ENCODE measurements around the gene STK11IP.

Gene STK11IP

DNA sequence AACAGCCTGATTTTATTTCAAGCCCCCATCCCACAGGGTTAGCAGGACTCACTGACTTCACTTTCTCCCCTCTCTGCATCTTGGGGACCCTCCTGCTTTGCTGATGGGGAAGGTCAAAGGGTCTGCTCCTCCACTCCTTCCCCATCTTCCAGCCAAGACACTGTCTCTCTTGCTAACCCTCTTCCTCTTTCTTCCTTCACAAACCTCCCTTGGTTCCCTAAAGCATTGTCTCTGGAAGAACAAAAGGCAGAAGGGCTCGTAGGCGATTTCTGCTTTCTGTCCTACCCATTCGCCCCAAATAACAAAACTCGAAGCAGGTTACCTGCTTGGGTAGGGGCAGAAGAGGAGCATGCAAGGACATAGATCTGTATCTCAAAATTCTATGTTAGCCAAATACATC lies 24.3 kb downstream of the STK11IP start:
- no peak for DNase-seq

GRCh38 chr2:219622472-219622871 lies 24.8 kb downstream of the STK11IP start:
- no peak for DNase-seq

DNA sequence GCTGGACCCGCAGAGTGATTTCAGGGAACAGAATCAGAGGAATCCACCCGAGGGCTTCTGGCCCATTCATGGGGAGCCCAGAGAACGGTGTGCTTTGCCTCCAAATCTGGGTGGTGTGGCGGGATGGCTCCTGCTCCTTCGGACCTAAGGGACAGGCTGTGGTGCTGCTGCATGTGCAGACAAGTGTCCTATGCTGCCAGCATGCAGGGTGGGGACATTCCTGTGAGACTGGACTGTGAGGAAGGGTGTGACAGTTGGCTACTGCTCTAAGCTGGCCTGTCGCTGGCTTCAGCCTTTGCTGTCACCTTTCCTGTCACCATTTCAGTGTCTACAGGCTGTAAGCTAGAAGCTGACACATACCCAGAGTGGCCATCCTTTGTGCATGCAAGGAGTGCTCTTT lies 26.9 kb downstream of the STK11IP start:
- no peak for DNase-seq

DNA sequence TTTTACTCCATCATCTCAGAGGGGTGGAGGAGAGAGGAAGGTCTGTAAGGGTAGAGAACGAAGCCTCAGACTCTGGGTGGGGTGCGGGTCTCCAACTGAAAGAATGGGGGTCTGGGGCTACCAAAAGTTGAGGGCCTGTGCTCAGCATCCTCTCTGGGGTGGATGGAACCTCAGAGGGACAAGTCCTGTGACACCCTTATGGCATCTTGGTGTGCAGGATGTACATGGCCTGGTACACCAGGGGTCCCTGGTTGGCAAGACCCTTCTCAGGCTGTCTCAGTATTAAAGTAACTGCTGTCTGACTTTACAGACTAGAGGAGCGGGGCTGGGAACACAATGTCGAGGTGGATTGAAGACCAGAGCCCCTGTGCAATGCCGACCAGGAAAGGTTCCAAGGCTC lies 27.5 kb downstream of the STK11IP start:
- no peak for DNase-seq

DNA sequence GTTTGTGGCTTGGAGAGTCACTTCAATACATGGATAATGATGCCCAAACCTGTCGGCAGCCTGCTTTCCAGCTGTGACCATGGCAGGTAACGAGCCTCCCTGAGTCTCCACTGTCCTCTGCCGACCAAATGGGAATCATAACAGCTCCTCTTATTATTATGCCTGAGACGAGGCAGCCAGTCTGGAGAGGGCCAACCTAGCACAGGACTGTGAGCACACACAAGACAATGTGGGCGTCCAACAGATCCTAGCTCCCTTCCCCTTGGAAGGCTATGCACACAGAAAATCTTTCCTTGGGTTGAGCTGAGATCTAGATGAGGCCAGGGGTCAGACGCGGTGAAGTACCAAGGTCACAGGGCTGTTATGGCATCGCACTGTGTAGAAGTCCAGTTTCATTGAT lies 28.9 kb downstream of the STK11IP start:
- no peak for DNase-seq

DNA sequence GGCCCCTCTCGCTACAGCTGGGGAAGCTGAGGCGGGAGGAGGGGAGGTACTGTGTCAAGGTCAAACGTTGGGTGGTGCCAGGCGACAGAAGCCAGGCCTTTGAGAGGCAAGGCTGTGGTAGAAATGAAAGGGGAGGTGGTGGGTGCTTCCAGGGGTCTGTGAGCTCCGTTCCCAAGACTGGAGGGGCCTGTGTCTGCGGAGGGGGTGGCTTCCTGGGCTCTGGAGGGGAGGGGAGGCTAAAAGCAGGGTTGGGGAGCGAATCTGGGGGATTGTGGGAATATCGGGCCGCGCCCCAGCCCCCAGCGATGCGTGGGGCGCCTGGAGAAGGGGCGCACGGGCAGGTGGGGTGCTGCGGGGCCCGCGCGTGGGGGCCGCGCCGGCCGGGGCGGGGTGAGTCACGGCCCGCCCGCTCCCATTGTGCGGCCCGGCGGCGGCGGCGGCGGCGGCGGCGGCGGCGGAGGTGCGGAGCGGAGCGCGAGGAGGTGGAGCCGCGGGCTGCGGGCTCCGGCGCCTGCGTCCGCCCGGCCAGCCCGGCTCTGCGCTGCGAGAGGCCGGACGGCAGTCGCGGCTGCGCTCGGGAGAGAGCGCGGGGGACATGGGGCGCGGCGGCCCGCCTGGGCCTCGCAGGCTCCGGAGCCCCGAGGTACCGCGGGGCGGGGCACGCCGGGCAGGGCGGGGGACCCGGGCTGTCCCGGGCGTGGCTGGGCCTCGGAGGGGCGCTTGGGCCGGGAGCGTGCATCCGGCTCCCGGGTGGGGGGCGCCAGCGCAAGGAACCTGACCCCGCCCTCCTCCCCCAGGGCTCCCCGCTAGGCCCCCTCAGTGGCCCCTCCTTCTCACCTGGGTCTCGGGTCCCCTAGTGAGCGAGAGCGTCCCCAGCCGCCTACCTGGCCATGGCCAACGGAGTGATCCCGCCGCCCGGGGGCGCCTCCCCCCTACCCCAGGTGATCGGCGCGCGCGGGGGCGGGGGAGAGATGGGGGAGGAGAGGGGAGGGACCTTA lies 29.7 kb downstream of the STK11IP start, which contains the start of gene SLC4A3:
Gene SLC4A3, plus strand, starts transcription at position 528 of the 998 bp plus-strand sequence. Its CDS starts 363 bp downstream, at position 891.
- DNase-seq = no peak

DNA sequence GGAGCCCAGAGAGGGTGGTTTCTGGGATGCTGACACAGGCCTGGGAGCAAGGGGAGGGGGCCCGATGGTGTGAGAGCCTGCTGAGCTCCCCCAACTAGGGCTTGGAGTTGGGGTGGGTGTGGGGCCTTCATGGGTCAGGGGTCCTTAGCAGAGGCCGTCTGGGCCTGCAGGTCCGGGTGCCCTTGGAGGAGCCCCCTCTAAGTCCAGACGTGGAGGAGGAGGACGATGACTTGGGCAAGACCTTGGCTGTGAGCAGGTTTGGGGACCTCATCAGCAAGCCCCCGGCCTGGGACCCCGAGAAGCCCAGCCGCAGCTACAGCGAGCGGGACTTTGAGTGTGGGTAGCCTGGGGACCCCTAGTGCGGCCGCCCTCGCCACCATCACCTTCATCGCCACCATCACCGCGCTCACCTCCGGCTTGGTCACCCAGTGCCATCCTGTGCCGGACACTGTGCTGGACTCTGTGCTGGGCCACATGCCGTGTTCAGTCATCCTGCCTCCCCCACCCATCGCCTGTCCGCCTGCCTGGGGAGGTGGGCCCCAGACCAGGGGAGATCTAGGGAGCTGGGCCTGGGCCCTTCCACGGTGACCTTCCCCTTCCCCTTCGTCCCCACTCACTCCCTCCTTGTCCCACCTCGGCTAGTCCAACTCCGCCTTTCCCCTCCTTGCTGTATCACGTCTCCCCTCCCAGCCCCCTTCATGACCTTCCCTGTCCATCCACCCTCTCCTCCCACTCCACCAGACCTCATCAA lies 30.8 kb downstream of the STK11IP start:
- no peak for DNase-seq

DNA sequence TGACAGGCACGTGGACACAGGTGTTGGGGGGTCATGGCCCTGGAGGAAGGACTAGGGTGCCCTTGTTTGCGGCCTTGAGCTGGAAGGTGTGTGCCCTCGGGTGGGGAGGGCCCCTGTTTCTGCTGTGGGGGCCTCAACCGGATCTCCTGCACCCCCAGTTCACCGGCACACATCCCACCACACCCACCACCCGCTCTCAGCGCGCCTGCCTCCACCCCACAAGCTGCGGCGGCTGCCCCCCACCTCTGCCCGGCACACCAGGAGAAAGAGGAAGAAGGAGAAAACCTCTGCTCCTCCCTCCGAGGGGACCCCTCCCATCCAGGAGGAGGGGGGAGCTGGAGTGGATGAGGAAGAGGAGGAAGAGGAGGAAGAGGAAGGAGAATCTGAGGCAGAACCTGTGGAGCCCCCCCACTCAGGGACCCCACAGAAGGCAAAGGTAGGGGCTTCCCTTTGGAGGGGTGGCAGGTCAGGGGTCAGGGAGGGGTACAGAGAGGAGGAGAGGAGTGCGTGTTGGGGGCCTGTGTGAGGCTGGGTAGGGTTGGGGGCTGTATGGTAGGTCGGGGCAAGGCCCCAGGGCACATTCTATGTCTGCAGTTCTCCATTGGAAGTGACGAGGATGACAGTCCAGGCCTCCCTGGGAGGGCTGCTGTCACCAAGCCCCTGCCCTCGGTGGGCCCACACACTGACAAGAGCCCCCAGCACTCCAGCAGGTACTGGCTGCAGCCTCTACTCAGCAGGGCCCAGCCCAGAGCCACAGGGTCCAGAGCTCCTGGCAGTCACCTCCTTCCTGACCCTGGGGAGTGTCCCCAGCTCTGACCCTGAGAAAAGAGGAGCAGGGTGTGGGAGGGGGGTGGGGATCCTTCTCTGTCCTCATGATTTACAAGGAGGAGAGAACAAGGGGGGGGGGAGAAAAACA lies 31.6 kb downstream of the STK11IP start:
- DNase-seq = no peak

DNA sequence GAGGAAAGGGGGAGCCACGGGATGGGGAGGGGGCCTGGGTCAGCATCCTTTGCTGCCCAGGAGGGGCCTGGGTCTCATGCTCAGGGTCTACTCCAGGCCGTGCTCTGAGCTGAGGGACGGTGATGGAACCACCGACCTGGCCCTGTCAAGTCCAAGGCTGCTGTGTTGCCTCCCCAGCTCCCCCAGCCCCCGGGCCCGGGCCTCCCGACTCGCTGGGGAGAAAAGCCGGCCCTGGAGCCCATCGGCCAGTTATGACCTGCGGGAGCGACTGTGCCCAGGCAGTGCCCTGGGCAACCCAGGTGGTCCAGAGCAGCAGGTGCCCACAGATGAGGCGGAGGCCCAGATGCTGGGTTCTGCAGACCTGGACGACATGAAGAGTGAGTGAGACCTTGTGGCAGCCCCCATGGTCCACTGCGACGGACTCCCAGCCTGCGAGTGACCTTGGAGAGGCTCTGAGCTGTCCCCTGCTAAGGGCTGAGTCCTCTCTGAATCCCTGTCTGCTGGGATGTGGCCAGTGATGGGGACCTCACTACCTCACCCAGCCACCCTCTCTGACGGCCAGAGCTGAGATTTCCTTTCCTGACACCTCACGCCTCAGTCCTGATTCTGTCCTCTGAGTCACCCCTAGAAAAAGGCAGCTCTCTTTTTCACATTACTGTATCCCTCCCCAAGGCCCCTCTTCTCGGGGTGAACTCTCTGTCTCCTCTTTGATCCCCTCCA lies 32.5 kb downstream of the STK11IP start:
- DNase-seq = no peak

- no peak for DNase-seq
Observed at GRCh38 chr2:219630770-219631405, 33.2 kb downstream of the STK11IP start.

DNA sequence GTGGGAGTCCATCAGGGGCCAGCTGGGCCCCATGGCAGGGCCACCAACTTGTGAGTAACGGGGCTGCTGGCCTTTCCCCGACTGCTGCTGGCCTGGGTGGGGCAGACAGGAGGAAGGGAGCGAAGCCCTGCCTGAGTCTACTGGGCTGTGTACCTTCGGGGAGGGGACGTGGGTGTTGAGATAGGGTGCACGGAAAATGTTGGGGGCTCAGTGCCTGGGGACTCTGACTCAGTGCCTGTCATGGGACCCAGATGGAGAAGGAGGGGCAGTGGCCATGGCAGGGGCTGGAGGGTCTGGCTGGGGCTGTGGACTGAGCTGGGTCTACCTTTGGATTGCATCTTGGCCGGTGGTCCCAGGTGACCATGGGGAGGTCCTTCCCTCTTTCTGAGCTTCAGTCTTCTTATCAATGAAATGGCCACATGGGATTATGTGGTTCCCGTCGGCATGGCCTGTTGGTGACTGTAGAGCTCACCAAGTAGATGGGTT lies 33.8 kb downstream of the STK11IP start:
- DNase-seq = no peak

DNA sequence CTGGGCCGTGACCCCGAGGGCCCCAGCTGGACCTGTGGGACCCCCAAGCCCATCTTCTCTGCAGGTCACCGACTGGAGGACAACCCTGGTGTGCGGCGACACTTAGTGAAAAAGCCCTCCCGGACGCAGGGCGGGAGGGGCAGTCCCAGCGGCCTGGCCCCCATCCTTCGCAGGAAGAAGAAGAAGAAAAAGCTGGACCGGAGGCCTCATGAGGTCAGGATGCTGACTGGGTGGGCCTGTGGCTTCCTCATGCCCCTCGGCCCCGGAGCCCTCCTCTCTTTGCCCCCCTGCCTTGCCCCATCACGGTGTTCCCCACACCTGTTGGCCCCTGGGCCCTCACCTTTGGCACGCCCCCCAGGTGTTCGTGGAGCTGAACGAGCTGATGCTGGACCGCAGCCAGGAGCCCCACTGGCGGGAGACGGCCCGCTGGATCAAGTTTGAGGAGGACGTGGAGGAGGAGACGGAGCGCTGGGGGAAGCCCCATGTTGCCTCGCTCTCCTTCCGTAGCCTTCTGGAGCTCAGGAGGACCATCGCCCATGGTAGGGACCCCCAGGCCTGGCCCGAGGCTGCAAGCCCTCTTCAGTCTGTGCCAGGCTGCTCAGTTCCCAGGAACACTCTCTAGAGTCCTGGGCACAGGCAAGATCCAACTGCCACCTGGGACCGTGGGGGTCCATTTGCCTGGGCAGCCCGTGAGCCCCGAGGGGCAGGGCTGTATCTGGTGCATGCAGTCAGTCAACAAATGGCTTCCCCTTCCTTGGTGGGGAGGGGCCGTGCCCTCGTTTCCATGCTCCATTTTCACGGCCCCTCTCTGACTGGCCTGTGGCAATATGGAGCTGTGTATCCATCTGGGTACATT lies 34.5 kb downstream of the STK11IP start:
- no peak for DNase-seq

- no peak for DNase-seq
Observed at GRCh38 chr2:219632760-219633105, 35.1 kb downstream of the STK11IP start.

GRCh38 chr2:219633276-219634065 lies 35.8 kb downstream of the STK11IP start:
- no peak for DNase-seq

DNA sequence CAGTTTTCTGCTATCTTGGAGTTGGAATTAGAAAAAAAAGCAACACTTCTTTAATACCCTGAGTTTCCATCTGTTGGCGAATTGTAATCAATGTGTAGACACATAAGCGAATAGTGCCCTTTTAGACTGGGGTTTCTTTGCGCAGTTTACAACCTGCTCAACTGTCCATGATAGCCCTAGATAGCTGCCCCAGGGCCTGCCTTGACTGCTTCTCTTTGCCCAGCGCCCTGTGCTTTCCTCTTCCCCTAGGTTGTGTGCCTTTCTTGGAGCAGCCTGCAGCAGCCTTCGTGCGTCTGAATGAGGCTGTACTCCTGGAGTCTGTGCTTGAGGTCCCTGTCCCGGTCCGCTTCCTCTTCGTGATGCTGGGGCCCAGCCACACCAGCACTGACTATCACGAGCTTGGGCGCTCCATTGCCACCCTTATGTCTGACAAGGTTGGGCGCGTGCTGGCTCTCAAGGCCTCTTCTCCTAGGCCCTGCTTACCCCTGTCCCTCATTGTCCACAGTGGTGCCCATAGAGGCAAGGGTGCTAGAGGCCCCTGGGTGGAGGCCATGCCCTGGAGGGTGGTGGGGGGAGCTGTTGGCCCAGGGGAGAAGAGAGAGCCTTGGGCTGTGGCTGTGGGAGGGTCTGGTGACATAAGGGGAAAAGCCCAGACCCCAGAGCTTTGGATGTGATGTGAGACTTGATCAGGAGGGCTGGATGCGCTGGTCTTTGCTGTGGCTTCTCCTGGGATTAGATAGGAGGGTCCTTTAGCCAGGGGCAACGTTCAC lies 36.7 kb downstream of the STK11IP start:
- no peak for DNase-seq

DNA sequence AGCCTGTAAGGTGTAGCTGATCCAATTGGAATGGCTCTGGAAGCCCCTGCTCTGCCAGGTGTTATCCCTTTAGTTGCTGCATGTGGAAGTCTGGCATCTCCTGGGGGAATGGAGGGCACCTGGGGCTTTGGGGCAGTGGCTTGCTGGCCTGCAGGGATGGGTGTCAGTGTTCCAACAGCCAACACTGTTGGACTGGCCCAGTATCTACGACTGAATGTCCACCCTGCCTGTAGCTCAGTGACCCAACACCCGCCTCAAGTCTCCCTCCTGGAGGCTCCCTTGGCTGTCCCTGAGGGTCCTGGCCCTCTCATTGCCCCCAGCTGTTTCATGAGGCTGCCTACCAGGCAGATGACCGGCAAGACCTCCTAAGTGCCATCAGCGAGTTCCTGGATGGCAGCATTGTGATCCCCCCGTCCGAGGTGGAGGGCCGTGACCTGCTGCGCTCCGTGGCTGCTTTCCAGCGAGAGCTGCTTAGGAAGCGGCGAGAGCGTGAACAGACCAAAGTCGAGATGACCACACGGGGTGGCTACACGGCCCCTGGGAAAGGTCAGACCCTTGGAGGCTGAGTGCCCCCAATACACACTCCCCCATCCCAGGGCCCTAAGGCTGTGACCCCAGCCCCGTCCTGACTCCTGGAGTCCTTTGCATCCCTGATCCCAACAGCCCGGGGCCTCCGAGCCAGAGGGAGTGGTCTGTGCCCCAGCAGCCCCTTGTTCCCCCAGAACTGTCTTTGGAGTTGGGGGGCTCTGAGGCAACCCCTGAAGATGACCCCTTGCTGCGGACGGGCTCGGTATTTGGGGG lies 37.5 kb downstream of the STK11IP start:
- DNase-seq = no peak

- DNase-seq = no peak
Observed at GRCh38 chr2:219636144-219636915, 38.7 kb downstream of the STK11IP start.

All from NK-92 treated with Interleukin-12 subunit alpha and Interleukin-12 subunit beta, amount 100 ng/mL, for 24 hours (cell line).